K562 (cell line): ENCODE data around the gene ILDR1. TPM values are rescaled to one million over a fixed set of nuclear protein-coding genes. Genes with fewer than 3 reads are reported as not detected.

Experiments used
- ATAC-seq: fragments of 200-7000 bp; cut with Tn5 transposase; 3 replicates; pipeline ENCODE4 v1.9.1; 2020; ENCODE audit warnings: moderate library complexity
- BruUV-seq: library from RNA; stranded (reverse); fragments of 400-500 nt; replicated peaks from 2 replicates; lab custom pipeline; 2021; lab: Mats Ljungman, UMichigan
- CTCF ChIA-PET: fragments of 300-600 bp; formaldehyde crosslinking; extraction: SDS; loops from one replicate; lab custom pipeline; 2021; ENCODE audit warnings: low intra/inter-chr PET ratio; lab: Yijun Ruan, JAX
- POLR2A ChIA-PET: fragments of 300-600, 350-650 bp; sonication (Branson Sonifier 250); formaldehyde crosslinking; extraction: SDS; loops from one replicate; lab custom pipeline; 2021; ENCODE audit warnings: antibody characterized with exemption, inconsistent platforms; lab: Yijun Ruan, JAX
- DNase-seq, 4 experiments: peaks; one replicate each; pipeline versions ENCODE4 v3.0.0 to v3.0.0-alpha.2; 2011 to 2018; ENCODE audit warnings: low spot score in 3 of 4, mixed read lengths in 3 of 4; ENCODE audit errors: extremely low read depth in 1 of 4
- FAIRE-seq: peaks from 2 replicates; lab custom pipeline; 2011; peaks lifted over from hg19 to GRCh38; lab: Jason Lieb, UNC
- H2AFZ ChIP-seq: 2 replicates; pipeline ENCODE4 v1.6.0; 2011; ENCODE audit warnings: low read depth, low read length, control low read depth, inconsistent platforms
- H3K27ac ChIP-seq: fragments of 200-600 bp; 3 replicates; pipeline ENCODE4 v1.8.0; 2011; ENCODE audit warnings: low read depth, mild to moderate bottlenecking, control low read depth, inconsistent platforms, low read length, moderate library complexity, mixed read lengths; ENCODE audit errors: extremely low read depth
- H3K27me3 ChIP-seq, 2 experiments: fragments of 300-600 bp in 1 of 2; 2 replicates in 1 of 2; 3 replicates in 1 of 2; pipeline versions ENCODE4 v1.6.0 to v1.8.0; 2011; ENCODE audit warnings: inconsistent platforms in 2 of 2, low read length in 2 of 2, mild to moderate bottlenecking in 1 of 2, mixed read lengths in 1 of 2, moderate library complexity in 1 of 2; ENCODE audit not compliant: control insufficient read depth in 2 of 2, insufficient read depth in 2 of 2
- H3K36me3 ChIP-seq: fragments of 300-600 bp; 3 replicates; pipeline ENCODE4 v1.8.0; 2011; ENCODE audit warnings: mild to moderate bottlenecking, low read length, inconsistent platforms; ENCODE audit not compliant: control insufficient read depth, insufficient read depth
- H3K4me1 ChIP-seq, 2 experiments: fragments of 200-600 bp in 1 of 2; replicated peaks in 1 of 2; 2 replicates in 1 of 2; 3 replicates in 1 of 2; pipeline versions ENCODE4 v1.5.1 to v1.8.0; 2011; ENCODE audit warnings: inconsistent platforms in 2 of 2, low read length in 2 of 2, mild to moderate bottlenecking in 1 of 2, mixed read lengths in 1 of 2, moderate library complexity in 1 of 2; ENCODE audit not compliant: control insufficient read depth in 2 of 2, insufficient read depth in 2 of 2
- H3K4me2 ChIP-seq: 2 replicates; pipeline ENCODE4 v1.6.1; 2011; ENCODE audit warnings: low read length, control low read depth, inconsistent platforms, mixed read lengths; ENCODE audit not compliant: insufficient read depth
- H3K4me3 ChIP-seq: fragments of 200-600 bp; sonication (generic), shearing (Covaris generic); 2 replicates; pipeline ENCODE4 v1.5.1; 2016; ENCODE audit warnings: control low read depth, inconsistent platforms
- H3K79me2 ChIP-seq: fragments of 200-600 bp; 3 replicates; pipeline ENCODE4 v1.8.0; 2011; ENCODE audit warnings: low read length, inconsistent platforms; ENCODE audit not compliant: control insufficient read depth, insufficient read depth
- H3K9ac ChIP-seq, 2 experiments: 2 replicates each; pipeline versions ENCODE4 v1.6.0 to v1.6.1; 2011; ENCODE audit warnings: low read depth in 2 of 2, low read length in 2 of 2, control low read depth in 1 of 2, inconsistent platforms in 1 of 2, mild to moderate bottlenecking in 1 of 2, mixed read lengths in 1 of 2; ENCODE audit not compliant: insufficient read depth in 1 of 2
- H3K9me1 ChIP-seq: one replicate; pipeline ENCODE4 v1.6.0; 2011; ENCODE audit warnings: inconsistent platforms, mild to moderate bottlenecking, low read length, moderate library complexity; ENCODE audit not compliant: control insufficient read depth, insufficient read depth
- H3K9me3 ChIP-seq: replicated peaks from 2 replicates; pipeline ENCODE4 v1.5.1; 2011; ENCODE audit warnings: low read depth, low read length, inconsistent platforms; ENCODE audit not compliant: control insufficient read depth, insufficient read depth
- H4K20me1 ChIP-seq: replicated peaks from 2 replicates; pipeline ENCODE4 v1.6.1; 2011; ENCODE audit warnings: low read length, inconsistent platforms, mixed read lengths; ENCODE audit not compliant: control insufficient read depth, insufficient read depth
- AFF1 ChIP-seq, 2 experiments: fragments of 450-650 bp; IDR thresholded peaks; 2 replicates each; pipeline ENCODE4 v1.6.1; 2018; ENCODE audit warnings: mild to moderate bottlenecking in 2 of 2, low read depth in 1 of 2; ENCODE audit not compliant: partially characterized antibody in 2 of 2
- CBX3 ChIP-seq, 2 experiments: IDR thresholded peaks; 1 replicate in 1 of 2; 2 replicates in 1 of 2; pipeline ENCODE4 v1.6.1; 2012; ENCODE audit warnings: inconsistent platforms in 2 of 2, low read length in 2 of 2, borderline replicate concordance in 1 of 2, control low read depth in 1 of 2
- HDAC6 ChIP-seq: IDR thresholded peaks from 2 replicates; pipeline ENCODE4 v1.6.1; 2012; ENCODE audit warnings: low read depth, mild to moderate bottlenecking, control low read depth, inconsistent platforms, low read length, moderate library complexity
- KDM4B ChIP-seq, 2 experiments: fragments of 450-650 bp in 1 of 2; sonication (generic) in 1 of 2; IDR thresholded peaks; 2 replicates each; pipeline ENCODE4 v1.6.1; 2016 to 2017; ENCODE audit warnings: borderline replicate concordance in 2 of 2, antibody characterized with exemption in 1 of 2, low read depth in 1 of 2, mild to moderate bottlenecking in 1 of 2
- RBM17 ChIP-seq: fragments of 200-400 bp; formaldehyde crosslinking; IDR thresholded peaks from 2 replicates; pipeline ENCODE4 v1.6.1; 2017; ENCODE audit warnings: low read depth, mild to moderate bottlenecking, low read length, borderline replicate concordance
- TAF7 ChIP-seq: fragments of 450-650 bp; IDR thresholded peaks from 2 replicates; pipeline ENCODE4 v1.6.1; 2016; ENCODE audit warnings: missing genetic modification characterization, missing compliant biosample characterization
- ZBTB33 ChIP-seq: sonication (generic); formaldehyde crosslinking; IDR thresholded peaks from 2 replicates; pipeline ENCODE4 v1.8.1; 2023; ENCODE audit warnings: mild to moderate bottlenecking, missing genetic modification reagents
- ZC3H4 ChIP-seq: sonication (generic); formaldehyde crosslinking; IDR thresholded peaks from 2 replicates; pipeline ENCODE4 v1.9.0; 2021; ENCODE audit warnings: missing genetic modification reagents, borderline replicate concordance
- WGBS: fragments of 100-300 bp; shearing (Covaris generic); methylation state at CpG from one replicate; pipeline ENCODE4 v1.1.6; 2016; ENCODE audit warnings: low coverage, mixed read lengths; ENCODE audit not compliant: insufficient coverage; ENCODE audit errors: missing lambda C conversion rate; 5-methylcytosine and 5-hydroxymethylcytosine counted together
- in situ Hi-C: fragments of 300-500 bp; cut with MboI; formaldehyde crosslinking; loops from 4 replicates; pipeline ENCODE4 v1.15.0; 2018; ENCODE audit warnings: inconsistent platforms, mixed read lengths
- intact Hi-C: fragments of 100-400 bp; cut with micrococcal nuclease; formaldehyde crosslinking; loops from 2 replicates; pipeline ENCODE4 v1.14.2; 2022
- polyA plus RNA-seq, 8 experiments: library from polyadenylated mRNA; depleted of rRNA in 4 of 8; stranded (reverse) in 5 of 8; unstranded in 3 of 8; fragments of >200 nt; fragmentation: Nextera tagmentation in 2 of 8; fragmentation: Illumina TruSeq in 1 of 8; extraction: Ambion mirVana in 2 of 8; extraction: Trizol in 1 of 8; gene quantifications; 2 replicates each; pipeline versions ENCODE4 v1.2.1 to v1.2.3, GENCODE V29; 2011 to 2014; ENCODE audit warnings: inconsistent platforms in 1 of 8, missing spikeins in 1 of 8
- total RNA-seq, 7 experiments: library from RNA; depleted of rRNA in 6 of 7; stranded (reverse); fragments of >200 nt in 6 of 7; fragmentation: Illumina TruSeq in 2 of 7; extraction: Trizol in 2 of 7; gene quantifications; 2 replicates each; pipeline versions ENCODE4 v1.2.1 to v1.2.3, GENCODE V29; 2011 to 2021; ENCODE audit warnings: low replicate concordance in 1 of 7

ILDR1 gene
- total and polyA plus RNA-seq, 9 of the 15 experiments (the other 6 are each of a cell fraction or from before 2014, with no cell fraction given), result 0.04 TPM; not detected in 8

DNA sequence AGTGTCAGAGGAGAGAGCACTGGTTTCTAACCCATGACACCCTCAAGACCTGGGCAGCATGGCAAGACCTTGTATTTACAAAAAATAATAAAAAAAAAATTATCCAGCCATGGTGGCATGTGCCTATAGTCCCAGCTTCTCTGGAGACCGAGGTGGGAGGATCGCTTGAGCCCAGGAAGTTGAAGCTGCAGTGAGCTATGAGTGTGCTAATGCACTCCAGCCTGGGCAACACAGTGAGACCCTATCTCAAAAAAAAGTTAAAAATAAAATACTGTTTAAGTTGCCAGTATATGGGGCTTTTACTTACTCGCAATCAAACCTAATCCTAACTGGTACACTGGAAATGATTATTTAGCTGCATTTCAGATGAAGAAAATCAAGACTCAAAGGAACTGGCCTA is 20.2 kb downstream of the ILDR1 start:
- Histone ChIP-seq H3K4me2 (no peak overlapping the region), H3K4me3 (no peak overlapping the region), H3K27me3 (peaks cover 0 to 2% of the 10 kb centered on the region in 2 experiments; a peak in 2 of 5 replicates), H4K20me1 (no peaks in the 10 kb centered on the region), H2AFZ (0 out of 2 replicates have a peak overlapping the region, but pooled peaks have one; percentile 1), H3K4me1 (no peaks in the 10 kb centered on the region; a peak in 1 of 5 replicates), H3K9me3 (no peaks in the 10 kb centered on the region), H3K9me1 (no peaks in the 10 kb centered on the region), H3K27ac (no peak overlapping the region), H3K36me3 (no peaks in the 10 kb centered on the region), H3K79me2 (no peaks in the 10 kb centered on the region), H3K9ac (no peak overlapping the region)
- intact Hi-C loops, result no loop called here
- TF ChIP-seq AFF1 (IDR thresholded peaks at IDR 0.05; ENCODE audit: low read depth in 1 of 2, partially characterized antibody in 2 of 2) (no peak), CBX3 (IDR thresholded peaks at IDR 0.05; ENCODE audit: borderline replicate concordance in 1 of 2, low read length in 2 of 2) (no peak), KDM4B (IDR thresholded peaks at IDR 0.05; ENCODE audit: borderline replicate concordance in 2 of 2, low read depth in 1 of 2) (no peak), HDAC6 (no peak), TAF7 (tag) (no peak), ZC3H4 (CRISPR knock-in tag) (no peak), ZBTB33 (CRISPR knock-in tag) (no peak), RBM17 (no peak)
- no peak for ATAC-seq
- BruUV-seq, result no TSS peak
- WGBS, result 14% methylated on average over 3 of the region's 3 CpGs
- ChIA-PET POLR2A (interaction anchor here (1.2 kb wide), 1 partner anchor 12 kb away, joined by 3 read pairs; no protein-coding TSS in a partner anchor), CTCF (no interaction called here)
- FAIRE-seq, result no peak
- in situ Hi-C loops, result no loop called here
- DNase-seq, result no peak
